Measurements from ENCODE around the gene PITPNM2.

The PITPNM2 gene

DNA sequence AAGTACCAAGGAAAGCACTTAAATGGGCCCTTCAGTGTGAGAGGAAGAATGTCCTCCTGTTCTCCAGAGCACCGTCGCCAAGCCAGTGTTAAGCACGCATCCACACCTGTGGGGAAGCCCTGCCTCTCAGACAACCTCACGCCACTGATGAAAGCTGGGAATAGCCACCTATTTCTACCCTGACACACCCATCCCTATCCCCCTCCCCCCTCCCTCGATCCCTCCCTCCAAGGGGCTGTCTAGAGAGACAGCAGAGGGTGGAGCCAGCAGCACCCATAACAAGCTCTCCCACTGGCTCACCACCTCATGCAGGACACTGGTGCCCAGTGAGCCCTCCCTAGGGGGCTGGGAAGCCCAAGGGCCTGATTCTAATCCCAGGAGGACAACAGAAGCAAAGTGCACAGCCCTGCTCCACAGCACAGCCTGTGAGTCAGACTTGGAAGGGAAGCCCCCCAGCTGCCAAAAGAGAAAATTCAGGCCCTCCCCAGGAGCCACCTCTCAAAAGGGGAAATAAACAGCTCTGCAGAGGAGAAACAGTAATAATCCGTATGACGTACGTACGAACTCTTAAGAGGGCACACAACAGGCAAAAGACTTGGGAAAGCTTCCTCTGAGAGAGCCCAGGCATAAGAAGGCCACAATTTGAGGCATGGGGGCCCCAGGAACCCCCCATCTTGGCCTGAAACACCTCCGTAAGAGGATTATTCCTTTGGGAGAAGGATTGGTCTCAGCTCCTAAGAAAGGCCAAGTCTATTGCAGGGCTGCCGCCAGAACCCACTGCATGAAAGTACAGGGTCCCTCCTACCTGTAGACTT, 7.8 kb downstream of the PITPNM2 start:
- no peak for DNase-seq

DNA sequence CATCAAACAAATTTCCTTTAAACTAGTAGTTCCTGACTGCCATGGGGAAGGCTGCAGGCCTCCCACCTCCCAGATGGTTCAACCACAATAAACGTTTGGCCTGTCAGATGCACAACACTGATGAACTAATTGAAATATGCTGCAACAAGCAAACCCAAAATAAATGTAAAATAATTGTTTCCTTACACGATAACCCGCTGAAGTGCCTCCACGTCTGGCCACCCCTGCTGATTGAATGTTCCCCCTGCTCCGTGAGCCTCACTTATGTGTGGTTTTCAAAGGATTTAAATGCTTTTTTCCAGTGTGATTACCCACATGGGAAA, 8.4 kb downstream of the PITPNM2 start:
- DNase-seq: no peak

DNA sequence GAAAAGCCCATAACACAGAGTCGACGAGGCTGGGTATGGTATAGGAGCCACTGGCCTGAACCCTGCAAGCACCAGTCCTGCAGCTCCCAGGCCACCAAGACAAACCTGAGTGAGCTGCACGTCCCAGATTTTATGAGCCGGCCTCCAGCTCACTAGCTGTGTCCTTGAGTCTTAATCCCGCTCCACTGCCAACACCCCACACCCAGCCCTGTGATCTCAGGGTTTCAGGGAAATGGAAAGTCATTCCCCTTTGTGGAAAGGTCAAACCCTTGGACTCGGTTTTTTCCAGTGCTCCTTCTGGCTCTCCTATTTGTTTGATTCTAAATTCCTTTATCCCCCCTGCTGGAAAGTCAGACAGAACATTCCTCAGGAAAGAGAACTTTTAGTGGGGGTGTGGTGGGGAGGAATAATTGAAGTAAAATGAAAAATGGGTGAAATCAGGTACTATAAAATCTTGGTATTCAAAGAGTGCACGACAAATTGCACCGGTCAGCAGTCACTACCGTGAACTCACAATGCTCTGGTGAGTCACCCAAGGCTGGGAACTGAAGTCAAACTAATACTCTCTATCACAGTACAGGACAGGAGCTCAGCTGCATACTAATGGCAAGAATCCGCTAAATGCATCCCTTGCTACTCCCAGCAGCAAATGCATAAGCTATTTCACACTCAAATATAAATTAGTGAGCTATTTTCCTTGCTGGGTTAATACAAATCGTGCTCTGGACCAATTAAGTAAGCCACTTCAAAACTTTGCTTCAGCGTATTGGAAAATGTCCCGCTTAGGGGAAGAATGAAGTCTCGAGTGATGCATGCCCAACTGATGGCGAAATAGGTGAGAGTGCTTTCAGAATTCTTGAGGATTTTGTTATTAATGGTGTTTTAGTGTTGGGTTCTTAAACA, 9.0 kb downstream of the PITPNM2 start:
- DNase-seq: no peak

DNA sequence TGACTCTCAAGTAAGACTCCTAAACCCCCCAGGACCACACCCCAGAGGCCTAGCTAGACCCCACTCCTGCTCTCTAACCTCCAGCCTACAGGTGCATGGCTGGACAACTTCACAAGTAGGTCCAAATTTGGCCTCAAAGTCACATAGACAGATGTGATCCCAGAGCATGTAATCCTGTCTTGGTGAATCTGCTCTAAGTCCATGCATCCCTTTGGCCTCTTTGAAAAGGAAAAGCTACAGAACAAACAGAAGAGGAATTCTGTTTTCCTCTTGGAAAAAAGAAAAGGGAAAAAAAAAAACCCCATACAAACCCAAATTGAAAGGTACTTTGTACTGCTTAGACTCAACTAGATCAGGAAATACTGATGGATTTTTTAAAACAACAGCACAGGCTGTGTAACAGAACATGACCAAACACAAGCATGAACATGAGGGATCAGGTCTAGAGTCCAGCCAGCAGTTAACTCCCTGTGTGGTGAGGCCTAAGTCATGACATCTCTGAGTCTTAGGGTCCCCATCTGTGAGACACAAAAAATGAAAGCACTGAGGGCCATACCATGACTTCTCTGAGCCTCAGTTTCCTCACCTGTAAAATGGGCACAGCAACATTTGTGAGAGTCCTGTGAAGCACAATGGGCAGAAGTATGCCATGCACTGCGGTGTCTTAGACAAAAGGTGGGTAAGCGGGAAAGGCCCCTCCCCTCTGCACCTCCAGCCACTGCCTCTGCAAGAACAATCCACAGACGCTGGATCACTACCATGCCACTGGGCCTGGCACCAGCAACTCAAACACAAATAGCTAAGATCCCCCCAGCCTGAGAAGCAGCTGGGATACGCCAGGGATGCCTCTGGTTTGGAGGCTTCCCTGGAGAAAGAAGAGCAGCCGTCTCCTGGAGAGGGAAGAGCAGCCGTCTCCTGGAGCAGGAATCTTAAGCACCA, 9.9 kb downstream of the PITPNM2 start:
- DNase-seq: no peak

- no peak for DNase-seq
Observed at GRCh38 chr12:123139926-123140675, 10.8 kb downstream of the PITPNM2 start.

GRCh38 chr12:123135688-123136087, 15.2 kb downstream of the PITPNM2 start:
- no peak for DNase-seq

GRCh38 chr12:123134826-123135225, 16.1 kb downstream of the PITPNM2 start:
- no peak for DNase-seq

DNA sequence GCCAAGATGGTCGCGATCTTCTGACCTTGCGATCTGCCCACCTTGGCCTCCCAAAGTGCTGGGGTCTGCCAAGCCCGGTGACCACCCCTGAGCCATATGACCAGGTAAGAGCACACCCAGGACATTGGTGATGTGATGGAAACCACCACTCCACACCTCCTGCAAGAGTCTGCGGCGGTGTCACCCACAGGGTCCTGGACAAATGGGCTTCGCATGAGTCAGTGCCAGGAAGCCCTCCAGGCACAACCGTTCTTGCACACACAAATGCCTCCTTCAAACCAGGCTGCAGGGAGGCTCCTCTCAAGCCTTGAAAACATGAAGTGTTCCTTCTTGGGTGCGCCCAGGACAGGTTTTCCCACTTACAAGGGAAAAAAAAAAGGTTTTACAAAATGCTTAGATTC, 16.6 kb downstream of the PITPNM2 start:
- no peak for DNase-seq

DNA sequence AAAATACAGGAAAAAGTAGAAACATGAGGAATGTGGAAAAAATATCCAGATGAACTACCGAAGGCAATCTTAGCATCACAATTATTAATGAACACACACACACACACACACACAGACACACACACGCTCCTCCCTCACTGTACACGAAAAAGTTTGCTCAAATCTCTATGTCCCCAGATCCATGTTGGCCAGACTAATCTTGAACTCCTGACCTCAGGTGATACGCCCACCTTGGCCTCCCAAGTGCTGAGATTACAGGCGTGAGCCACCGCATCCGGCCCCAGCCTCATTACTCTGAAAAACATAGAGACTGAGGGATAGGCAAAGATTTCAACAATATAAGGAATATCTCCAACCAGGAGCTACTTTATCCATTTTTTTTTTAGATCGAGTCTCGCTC, 17.2 kb downstream of the PITPNM2 start:
- DNase-seq: no peak

GRCh38 chr12:123132951-123133619, 17.8 kb downstream of the PITPNM2 start:
- no peak for DNase-seq

GRCh38 chr12:123131879-123132402, 18.9 kb downstream of the PITPNM2 start:
- no peak for DNase-seq

GRCh38 chr12:123131291-123131832, 19.5 kb downstream of the PITPNM2 start:
- no peak for DNase-seq

DNA sequence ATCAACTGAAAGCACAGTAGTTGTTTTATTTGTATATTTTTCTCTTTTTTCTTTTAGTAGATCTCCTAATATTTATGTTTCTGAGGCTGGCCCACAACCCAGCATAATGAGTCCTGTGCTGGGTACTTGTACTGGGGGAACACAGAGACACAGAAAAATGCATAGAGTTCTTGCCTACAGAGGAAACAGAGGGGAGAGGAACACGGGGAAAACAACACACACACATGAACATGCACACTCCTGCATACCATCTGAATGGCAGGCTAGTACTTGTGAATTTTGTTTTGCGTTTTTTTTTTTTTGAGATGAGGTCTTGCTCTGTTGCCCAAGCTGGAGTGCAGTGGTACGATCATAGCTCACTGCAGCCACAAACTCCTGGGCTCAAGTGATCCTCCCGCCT, 21.3 kb downstream of the PITPNM2 start:
- DNase-seq: no peak

GRCh38 chr12:123127182-123127495, 23.8 kb downstream of the PITPNM2 start:
- no peak for DNase-seq

DNA sequence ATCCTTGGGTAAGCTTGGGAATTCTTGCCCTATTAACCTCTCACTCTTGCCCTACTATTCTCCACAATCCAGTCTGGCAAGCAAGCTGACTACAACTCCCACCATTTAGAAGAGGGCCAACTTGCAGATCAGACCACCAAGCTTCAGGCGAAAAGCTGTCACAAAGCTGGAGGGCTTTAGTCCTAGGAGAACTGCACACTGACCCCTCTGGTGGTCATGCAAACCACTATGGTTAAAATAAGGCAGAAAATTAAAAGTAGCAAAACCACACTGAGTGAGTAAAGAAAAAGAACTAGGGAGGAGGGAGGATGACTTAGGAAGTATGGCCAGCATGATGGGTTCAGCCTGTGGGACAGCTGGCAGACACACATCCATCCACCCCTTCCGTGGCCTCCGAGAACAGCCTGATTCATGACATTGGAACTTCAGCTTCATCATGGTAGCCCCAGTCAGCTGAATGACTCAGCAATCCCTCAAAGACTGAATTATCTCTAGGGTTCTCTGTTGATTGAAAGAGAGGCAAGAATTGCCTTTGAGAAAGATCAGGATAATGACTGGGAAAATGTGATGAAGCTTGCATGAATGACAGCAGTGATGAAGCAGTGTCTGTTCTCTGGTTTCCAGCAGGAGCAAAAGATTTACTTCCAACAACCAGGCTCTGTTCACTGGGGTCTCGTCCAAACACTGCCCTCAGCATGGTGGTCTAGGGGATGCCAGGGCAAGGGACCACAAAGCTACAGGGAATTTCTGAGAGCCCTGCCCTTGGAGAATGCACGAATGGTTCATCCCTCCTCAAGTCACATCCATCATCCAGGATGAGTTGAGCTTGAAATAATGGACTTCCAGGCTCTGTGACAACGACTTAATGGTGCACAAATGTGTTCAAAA, 24.4 kb downstream of the PITPNM2 start:
- no peak for DNase-seq

- no peak for DNase-seq
Observed at GRCh38 chr12:123122626-123123025, 28.3 kb downstream of the PITPNM2 start.

GRCh38 chr12:123121670-123122069, 29.2 kb downstream of the PITPNM2 start:
- no peak for DNase-seq

DNA sequence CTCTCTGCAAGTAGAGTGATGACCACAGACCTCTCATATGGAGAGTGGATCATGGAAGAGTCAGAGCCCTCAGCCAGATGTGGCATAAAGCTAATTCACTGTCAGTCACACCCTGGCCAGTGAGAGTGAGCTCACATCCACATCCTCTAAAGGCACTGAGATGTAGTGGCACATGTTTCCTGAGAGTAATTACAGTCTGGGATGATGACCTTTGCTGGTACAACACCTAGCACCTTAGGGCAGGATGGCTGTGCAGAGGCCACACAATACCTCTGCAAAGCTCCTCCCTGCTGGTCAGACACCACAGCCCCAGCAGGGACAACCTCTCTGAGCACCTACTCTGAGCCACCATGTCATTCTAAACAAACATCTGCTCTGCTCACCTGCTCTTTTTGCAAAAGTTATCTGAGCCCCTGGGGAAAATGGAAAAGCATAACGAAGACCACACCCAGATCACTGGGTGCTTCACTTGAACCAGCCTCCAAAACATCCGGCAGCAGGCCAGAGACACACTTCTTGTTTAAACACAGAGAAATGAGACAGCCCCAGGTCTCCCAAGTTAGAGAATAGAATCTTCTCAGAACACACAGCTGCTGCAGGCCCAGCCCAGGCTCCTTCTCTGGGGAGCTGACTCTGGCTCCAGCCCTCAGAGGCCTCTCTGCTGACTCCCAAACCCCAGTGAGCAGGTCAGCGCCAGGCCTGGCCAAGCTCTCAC, 30.3 kb downstream of the PITPNM2 start:
- DNase-seq: peak; percentile 41

- peak; percentile 65 for DNase-seq
Observed at GRCh38 chr12:123119808-123120207, 31.1 kb downstream of the PITPNM2 start.

DNA sequence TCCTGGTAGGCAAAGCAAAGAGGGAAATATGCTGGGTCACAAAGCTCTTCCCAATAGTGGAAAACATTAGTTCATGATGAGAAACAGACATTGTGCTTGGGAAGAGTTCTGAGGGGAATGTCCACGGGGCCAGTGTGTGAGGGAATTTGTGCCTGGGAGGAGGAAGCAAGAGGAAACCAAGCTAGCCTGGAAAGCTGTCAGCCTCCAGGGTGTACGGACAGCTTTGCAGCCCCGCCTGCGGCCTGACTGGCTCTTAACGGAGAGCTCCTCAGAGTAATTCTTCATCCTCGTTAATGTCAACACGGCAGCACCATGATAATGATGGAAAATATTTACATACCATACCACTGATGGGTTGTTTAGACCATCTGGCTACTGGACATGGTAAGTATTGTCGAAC, 32.4 kb downstream of the PITPNM2 start:
- no peak for DNase-seq
